SK-N-DZ (cell line): ENCODE measurements around the gene ZMIZ1.
"Not testable (repeated sequence)": the region's sequence is repeated elsewhere in the genome, so short reads cannot be mapped to it uniquely, and the experiment has no call there.

ENCODE experiments used
- DNase-seq: peaks from one replicate; pipeline ENCODE4 v3.0.0-alpha.2; 2015; ENCODE audit warnings: low spot score

The ZMIZ1 gene

DNA sequence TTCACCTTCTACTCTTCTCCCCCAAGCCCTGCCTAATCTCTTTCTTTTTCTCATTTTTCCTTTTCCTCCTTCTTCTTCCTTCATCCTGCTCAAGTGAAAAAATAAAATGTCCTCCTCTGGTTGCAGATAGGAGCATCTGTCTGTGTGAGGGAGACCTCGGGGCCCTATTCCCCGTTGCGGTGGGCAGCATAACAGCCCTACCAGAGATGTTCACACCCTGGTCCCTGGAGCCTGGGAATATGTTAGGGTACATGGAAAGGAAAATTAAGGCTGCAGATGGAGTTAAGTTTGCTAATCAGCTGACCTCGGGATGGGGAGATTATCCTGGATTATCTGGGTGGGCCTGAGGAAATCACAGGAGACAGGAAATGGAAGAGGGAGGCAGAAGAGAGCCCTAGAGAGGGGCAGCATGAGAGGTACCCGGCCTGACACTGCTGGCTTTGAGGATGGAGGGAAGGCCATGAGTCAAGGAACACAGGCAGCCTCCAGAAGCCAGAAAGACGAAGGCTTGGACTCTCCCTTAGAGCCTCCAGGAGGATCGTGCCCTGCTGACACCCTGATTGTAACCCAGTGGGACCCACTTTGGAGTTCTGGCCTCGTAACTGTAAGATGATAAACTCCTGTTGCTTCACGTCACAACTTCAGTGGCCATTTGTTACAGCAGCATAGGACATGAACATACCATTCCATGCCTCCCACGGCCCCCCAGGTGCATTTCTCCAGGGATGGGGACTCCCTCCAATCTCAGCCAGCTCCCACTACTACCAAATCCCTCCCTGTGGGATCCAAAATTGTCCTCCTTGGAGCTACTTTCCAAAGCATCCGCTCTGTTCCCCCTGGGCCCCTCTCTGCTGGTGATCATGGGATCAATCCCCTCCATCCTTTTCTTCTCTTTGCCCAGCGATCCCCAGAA lies 39.0 kb upstream of the ZMIZ1 start:
- DNase-seq = no peak

DNA sequence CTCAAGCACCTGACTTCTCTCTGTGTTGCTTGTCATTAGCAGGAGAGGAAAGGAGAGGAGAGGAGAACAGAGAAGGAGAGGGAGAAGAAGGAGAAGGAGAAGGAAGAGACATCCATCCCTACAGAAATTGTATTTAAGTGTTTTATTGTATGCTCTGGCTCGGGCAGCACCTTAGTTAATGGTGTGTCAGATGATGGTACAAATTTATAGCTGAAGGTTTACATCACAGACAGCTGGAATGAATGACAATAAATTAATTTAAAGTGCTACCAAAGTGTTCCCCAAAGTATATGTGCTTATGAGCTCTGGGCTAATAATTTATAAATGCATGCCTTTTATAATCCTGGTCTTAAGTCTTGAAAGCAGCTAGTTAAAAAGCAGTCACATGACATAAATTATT lies 38.1 kb upstream of the ZMIZ1 start:
- no peak for DNase-seq

DNA sequence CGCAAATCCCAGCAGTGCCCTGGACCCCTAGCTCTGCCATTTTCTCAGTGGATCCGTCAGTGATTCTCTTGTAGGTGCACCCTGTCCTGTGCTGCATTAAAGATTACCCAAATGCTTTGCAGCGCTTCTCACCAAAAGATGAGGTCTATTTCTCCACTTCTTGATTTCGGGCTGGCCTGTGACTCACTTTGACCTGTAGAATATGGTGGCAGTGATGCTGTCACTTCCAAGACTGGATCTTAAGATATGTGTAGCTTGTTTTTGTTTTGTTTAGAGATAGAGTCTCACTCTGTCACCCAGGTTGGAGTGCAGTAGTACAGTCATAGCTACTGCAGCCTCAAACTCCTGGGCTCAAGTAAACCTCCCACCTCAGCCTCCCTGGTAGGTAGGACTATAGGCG lies 37.0 kb upstream of the ZMIZ1 start:
- no peak for DNase-seq

DNA sequence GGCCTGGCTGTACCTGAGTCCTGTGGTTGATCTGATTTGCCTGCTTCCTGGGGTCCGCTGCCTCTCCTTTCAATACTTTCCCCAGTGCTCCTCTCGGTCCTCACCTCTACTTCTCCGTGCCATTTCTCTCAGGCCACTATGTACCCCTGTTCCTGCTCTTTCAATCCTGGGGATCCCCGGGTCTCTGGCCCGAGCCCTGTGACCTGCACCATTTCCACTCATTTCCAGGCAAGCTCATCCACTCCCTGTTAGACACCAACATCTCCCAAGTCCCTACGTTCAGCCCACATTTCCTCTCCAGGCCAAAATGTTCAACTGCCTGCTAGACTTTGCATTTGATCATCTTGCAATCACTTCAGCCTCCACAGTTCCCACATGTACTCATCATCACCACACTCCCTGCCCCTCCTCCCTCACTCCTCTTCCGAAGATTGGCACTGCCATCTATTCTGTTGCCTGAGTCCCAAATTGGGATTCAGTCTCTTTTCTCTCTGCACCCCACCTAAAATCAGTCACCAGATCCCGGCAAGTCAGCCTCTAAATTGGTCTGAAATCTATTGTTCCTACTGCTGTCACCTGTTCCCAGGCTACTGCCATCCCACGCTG lies 34.4 kb upstream of the ZMIZ1 start:
- DNase-seq = no peak

DNA sequence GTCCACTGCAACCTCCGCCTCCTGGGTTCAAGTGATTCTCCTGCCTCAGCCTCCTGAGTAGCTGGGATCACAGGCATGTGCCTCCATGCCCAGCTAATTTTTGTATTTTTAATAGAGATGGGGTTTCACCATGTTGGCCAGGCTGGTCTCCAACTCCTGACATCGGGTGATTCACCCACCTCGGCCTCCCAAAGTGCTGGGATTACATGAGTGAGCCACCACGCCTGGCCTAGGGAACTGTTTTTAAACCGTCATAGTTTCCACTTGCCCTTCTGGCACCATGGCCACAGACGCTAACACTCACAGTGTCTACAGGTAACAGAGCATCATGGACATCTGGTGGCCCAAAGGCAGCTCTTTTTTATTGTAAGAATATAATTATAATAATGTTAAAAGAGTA lies 32.4 kb upstream of the ZMIZ1 start:
- not testable (repeated sequence) for DNase-seq

DNA sequence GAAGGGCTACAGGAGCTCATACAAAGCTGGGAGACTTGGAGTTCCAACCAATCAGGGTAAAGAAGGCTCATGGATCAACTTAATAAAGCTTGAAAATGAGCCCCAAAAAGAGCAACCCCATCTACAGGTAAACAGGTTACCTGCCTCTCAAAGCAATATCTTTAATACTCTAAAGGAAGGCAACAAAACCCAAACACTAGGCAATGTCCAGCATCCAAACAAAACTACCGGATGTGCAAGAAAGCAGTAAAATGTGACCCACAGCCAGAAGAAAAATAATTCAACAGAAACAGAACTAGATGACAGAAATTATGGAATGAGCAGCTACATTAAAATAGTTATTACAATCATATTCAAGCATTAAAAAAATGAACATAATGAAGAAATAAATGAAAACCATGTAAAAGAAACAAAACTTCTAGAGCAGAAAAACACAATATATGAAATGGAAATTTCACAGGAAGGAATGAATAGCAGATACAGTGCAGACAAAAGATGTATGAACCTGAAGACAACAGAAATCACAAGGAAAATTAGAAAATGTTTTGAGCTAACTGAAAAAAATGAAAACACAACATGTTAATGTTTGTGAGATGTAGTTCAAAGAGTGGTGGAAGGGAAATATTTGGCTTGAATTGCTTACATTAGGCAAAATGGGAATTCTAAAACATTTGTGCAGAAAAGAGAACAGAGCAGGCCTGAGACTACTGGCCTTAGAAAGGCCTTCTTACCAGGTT lies 30.5 kb upstream of the ZMIZ1 start:
- no peak for DNase-seq

DNA sequence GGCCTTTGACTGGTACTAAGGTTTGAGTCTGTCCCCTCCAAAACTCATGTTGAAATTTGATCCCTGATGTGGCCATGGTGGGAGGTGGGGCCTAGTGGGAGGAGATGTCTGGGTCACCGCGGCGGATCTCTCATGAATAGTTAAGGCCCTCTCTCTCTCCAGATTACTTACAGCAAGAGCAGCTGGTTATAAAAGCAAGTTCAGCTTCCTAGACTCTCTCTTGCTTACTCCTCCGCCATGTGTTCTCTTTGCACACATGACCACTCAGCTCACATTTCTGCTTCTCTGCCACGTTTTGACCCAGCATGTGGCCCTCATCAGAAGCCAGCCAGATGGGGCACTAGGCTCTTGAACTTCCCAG lies 29.9 kb upstream of the ZMIZ1 start:
- peak; percentile 79 for DNase-seq

DNA sequence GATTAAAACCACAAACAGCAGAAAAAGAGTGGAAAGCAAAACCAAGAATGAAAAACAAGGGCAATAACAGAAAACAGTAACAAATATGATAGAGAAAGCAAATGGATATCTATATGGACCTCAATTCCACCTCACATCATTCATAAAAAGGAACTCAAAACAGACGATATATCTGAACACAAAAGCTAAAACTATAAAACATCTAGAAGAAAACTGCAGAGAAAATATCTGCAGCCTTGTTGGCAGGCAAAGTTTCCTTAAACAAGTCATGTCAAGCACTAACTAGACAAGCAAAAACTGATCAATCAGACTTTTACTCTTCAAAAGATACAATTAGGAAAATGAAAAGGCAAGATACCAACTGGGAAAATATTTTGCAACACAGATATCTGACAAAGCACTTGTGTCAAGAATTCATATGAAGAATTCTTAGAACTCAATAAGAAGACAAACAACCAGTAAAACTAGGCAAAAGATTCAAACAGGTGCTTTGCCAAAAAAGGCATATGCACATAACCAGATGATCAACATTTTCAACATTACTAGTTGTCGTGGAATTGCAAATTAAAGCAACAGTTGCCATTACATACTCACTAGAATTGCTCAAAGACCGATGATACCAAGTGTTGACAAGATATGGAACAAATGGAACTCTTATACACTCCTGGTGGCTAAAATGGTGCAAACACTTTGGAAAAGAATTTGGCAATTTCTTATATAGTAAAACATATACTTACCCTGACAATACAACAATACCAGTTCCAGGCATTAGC lies 25.9 kb upstream of the ZMIZ1 start:
- no peak for DNase-seq

DNA sequence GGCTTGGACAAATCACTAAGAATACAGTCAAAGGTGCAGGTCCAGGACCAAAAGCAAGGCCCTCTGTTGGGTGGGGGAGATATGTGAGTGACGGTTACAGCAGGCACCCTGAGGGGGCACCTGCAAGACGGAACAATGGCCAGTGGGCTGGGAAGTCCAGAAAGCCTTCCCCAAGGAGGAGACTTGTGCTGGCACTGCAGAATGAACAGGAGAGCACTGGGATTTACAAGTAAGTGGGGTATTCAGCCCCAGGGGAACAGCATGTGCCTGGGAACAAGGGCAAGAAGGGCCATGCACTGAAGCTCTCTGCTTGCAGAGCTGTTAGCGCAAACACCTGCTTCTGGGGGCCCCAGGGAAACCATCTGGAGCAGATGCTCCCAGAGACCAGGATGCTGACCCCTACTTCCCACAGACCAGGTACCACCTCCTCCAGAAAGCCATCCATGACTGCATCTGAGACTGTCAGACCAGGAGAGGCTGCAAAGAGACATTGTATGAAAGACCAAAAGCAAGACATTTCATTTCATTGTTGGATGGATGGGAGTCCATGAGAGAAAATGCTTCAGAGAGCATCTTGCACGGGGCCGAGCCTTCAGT lies 24.6 kb upstream of the ZMIZ1 start:
- no peak for DNase-seq

DNA sequence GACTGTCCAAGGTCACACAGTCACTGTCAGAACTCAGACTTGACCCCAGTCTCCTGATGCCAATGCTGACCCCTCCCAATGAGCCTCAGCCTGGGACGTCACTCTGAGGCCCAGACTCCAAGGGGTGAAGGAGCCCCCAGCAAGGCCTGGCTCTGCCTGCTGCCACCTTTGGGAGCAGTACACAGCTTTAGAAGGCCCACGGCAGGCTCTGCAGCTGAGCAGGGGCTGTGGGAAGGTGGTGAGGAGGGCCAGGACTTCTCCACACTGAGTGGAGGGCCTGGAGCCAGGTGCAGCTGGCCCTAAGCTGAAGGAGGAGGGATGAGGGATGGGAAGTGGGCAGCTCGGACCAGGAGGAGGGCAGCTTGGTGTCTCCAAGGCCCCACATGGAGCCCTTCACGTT lies 23.9 kb upstream of the ZMIZ1 start:
- DNase-seq = no peak

DNA sequence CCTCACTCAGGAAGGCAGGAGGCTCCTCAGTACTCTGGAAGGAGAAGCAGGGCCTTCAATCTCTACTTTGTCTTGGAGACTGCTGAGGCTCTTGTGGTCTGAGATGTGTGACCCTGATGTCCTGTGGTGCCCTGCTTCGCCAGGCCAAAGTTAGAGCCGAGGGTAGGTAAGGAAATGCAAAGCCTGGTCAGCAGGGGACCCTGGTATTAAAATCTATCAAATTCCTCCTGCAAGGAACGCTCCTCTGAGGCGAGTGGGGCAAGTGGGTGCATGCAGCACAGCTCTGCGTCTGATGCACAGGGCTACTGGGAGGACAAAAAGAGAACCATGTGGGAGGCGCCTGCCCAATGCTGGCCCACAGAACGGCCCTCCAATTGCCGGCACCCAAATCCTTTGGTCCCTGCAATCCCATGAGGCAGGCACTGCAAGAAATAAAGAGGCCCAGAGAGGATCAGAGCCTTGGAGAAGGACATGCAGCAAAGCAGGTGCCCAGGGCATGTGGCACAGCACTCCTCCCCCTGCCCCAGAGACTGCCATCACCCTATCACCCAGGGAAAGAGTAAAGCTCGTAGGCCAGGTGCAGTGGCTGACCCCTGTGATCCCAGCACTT lies 23.1 kb upstream of the ZMIZ1 start:
- DNase-seq = no peak

DNA sequence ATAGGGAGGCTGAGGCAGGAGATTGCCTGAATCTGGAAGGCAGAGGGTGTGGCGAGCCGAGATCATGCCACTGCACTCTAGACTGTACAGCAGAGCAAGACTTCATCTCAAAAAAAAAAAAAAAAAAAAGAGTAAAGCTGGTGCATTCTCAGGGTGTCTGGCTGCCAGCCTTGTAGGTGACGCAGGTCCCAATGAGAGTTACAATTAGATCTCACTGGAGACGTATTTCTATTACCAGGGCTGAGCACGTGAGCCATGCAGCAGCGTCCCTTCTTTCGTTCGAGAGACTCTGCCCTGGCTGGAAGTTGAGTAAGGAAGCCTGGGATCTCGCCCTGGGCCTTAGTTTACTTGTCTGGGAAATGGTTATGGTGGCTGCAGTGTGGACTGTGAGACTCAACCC lies 22.4 kb upstream of the ZMIZ1 start:
- DNase-seq = peak; percentile 45

DNA sequence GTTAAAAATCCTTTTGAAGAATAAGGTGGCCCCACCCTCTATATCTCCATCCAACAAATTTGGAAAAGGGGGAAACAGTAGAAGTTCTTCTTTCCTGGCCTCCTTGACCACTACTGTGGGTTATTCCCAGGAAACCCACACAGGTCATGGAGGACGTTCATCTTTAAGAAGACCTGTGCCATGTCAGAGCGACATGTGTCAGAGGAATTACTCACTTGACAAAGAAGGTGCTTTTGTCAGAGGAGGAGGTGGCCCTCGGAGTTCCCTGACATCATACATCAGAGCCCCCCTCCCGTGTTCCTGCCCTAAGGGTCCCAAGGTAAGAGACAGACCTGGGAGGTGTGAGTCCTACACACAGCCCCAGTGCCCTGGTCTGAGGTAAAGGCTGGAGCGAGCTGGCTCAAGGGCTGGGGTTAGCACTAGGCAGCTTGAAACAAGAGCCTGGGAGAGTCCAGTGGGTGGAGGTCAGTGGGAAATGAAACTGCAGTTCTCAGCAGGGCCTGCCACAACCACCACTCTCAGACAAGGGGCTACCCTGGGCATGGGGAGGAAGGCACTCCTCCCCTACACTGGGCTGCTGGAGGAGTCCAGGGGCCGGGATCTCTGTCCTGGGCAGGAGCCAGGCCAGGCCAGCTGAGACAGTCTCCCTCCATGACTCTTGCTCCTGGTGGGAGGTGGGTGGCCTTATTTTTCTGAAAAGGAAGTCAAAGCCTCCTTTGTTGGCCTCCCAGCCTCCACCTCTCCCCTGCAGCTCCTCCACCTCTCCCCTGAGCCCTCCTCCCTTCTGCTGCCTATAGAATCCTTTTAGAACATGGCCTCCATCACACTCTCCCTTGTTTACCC lies 21.8 kb upstream of the ZMIZ1 start:
- no peak for DNase-seq

DNA sequence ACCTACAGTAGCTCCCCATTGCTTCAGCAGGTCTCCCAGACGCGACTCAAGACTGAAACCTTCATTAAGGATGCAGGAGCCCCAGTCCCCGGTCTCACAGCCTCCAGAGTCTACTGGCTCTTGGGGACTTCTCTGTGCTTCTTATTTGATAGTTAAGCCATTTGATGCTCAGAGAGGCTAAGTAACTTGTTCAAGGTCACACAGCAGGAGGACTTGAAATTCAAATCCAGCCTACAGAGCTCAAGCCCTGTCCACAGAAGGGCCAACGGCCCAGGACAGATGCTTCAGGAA lies 21.2 kb upstream of the ZMIZ1 start:
- DNase-seq = no peak

DNA sequence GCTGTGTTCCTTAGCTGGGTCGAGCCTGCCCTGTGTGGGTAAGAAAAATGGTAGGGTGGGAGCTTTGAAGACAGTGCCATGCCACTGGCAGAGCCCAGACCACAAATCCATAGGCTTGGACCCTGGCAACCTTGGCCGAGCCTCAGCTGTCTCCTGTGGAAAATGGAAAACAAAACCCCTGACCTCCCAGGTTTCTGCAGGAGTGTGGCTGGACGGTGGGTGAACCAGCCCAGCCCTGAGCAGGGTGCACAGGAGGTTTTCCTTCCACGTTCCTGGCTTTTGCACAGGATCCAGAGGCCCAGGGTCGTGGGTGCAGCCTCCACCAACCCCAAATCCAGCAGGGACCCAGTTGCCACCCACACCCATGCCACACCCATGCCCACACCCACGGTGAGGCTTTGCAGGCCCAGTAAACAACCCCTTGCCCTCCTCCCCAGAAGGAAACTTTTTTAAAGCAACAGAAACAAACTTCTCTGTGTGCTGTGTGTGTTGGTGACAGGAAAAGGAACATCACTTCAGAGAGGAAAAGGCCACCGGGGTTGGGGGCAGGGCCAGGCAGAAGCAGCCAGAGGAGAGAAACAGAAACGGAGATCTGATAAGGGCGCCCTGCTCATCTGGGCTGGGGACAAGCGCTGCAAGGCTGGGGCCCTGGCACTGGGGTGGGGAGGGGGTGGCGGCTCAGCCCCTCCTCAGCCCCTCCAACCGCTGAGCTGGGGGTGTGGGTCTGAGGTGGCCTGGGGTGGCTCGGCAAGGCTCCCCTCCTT lies 20.7 kb upstream of the ZMIZ1 start:
- peak; percentile 82 for DNase-seq

DNA sequence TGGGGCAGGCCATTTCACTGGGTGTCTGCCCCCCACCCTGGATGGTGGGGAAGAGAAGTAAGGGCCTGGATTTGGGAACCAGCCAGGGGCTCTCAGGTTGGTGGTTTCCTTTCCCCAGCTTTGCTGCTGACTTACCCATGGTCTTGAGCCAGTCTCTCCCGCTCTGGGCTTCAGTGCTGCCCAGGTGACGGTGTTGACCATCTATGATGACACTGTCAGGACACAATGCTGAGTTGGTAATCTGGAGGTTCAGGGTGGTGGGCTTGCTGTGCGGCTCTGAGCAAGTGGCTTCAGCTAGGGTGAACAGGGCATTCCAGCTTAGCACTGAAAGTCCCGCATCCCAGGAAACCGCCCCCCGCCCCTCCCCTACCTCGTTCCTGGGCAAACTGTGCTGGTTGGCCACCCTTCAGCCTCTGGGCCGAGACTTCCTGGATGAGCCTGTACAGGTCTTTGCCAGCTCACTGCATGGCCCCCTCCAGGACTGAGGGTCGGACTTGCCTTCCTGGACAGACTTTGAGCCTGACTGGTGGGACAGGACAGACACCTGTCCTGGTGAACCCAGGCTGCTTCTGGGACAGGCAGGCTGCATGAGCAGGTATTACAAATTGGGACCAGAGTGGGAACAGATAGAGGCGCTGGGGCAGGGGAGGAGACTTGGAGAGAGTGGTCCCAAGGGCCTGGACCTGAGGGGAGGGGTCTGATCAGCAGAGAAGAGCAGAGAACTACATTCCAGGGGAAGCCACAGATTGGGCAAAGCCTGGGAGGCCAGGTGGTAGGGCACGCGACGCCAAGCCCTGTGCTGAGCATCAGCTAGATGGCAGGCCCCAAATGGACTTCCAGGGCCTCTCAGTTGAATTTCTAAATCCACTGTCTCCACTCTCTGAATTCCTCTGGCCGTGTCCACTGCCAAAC lies 19.9 kb upstream of the ZMIZ1 start:
- no peak for DNase-seq

DNA sequence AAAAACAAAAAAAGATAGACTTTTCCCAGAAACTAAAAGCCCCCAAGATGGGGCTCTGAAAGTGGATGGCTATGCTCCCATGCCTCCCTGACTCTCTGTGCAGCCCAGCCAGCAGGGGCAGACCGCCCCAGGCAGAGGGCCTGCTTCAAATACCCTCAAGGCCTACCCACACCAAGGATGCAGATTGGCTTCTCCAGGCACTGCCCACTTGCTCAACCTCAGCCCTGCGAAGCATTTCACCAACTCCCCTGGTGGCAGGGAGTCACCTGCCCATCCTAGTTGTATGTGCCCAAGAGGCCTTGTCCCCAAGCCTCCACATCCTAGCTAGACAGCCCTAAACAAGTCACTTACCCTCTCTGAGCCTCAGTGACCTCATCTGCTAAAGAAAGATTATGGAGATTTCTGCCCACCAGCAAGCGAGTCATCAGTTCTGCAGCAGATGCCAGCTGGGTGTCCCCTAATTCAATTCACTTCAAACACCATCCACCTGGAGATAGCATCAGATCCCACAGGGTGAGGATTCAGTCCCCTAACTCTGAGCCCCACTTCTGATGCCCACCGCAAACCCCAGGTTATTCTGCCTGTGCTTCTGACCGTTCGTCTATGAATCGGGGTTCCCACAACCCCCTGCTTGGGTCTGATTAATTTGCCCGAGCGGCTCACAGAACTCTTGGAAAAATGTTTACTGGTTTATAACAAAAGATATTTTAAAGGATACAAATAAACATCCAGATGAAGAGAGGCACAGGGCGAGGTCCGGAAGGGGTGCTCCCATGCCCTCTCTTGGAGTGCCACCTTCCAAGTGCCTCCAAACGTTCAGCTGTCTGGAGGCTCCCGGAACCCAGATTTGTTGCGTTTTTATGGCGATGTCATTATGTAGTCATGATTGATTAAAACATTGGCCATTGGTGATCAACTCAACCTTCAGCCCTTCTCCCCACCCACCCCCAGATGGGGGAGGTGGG lies 18.6 kb upstream of the ZMIZ1 start:
- DNase-seq = no peak
